GM12872 (cell line): ENCODE results near the gene IQSEC1.

Source experiments
- CTCF ChIP-seq: IDR thresholded peaks from 3 replicates; pipeline ENCODE4 v1.5.1; 2011; ENCODE audit warnings: low read depth, mild to moderate bottlenecking, low read length, moderate library complexity; ENCODE audit not compliant: insufficient read depth

Gene IQSEC1

GRCh38 chr3:12948891-12949711 lies 124.1 kb downstream of the IQSEC1 start:
- 0 out of 3 replicates have a peak, but pooled peaks have one; percentile 5 for TF ChIP-seq CTCF

DNA sequence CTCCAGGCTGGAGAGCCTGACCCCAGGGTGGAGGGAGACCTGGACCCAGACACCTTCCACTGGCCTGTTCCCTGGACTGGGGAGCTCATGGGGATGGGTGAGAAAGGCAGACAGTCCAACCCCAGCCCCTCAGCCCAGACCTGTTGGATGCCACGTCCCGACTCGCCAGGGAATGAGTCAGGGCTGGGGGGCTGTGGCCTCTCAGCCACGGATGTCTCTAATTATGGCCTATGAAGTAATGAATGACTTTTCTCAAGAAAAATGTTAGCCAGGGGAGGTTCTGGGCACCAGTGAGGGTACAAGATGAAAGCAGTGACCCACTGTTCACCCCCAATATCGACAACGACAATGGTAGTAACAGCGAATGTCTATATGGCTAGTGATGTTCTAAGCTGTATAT lies 124.9 kb downstream of the IQSEC1 start:
- no peak for TF ChIP-seq CTCF

GRCh38 chr3:12947504-12948369 lies 125.5 kb downstream of the IQSEC1 start:
- TF ChIP-seq CTCF: peak; percentile 19; the same call in 1 of the 3 replicates

- TF ChIP-seq CTCF: no peak
Observed at GRCh38 chr3:12946649-12947316, 126.4 kb downstream of the IQSEC1 start.

DNA sequence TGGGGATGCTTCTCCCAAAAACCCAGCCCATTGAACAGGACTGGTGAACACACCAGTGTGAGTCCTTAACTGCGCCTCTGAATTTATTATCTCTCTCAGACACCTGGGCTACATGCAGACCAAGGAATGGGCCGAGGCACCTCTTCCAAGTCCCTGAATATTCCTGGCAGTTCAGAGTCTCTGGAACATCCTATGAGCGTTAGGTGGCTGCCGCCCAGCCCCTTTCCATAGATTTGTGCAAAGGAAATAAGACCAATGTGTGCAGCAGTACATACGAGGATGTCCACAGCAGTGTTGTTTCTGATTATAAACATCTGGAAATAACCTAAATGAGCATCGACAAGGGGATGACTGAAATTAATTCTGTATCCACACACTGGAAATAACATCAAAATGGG lies 127.0 kb downstream of the IQSEC1 start:
- no peak for TF ChIP-seq CTCF

- TF ChIP-seq CTCF: no peak
Observed at GRCh38 chr3:12944849-12945248, 128.4 kb downstream of the IQSEC1 start.

GRCh38 chr3:12944413-12944812 lies 128.8 kb downstream of the IQSEC1 start:
- no peak for TF ChIP-seq CTCF
